ENCODE data around the gene SERINC5.
"Not testable (repeated sequence)": the region's sequence is repeated elsewhere in the genome, so short reads cannot be mapped to it uniquely, and the experiment has no call there.

The SERINC5 gene

GRCh38 chr5:80161165-80161564, 94.7 kb downstream of the SERINC5 start:
- no peak for DNase-seq

- DNase-seq, result no peak
These were observed 95.6 kb downstream of the SERINC5 start for GRCh38 chr5:80160242-80160641.

GRCh38 chr5:80159133-80159815, 96.6 kb downstream of the SERINC5 start:
- no peak for DNase-seq

- DNase-seq, result no peak
These were observed 99.7 kb downstream of the SERINC5 start for GRCh38 chr5:80156156-80156555.

GRCh38 chr5:80154749-80155148, 101.1 kb downstream of the SERINC5 start:
- DNase-seq, result no peak

- DNase-seq, result not testable (repeated sequence)
These were observed 101.6 kb downstream of the SERINC5 start for GRCh38 chr5:80154289-80154688.

- DNase-seq, result no peak
These were observed 102.2 kb downstream of the SERINC5 start for GRCh38 chr5:80153586-80154126.

GRCh38 chr5:80152778-80153177, 103.1 kb downstream of the SERINC5 start:
- no peak for DNase-seq

GRCh38 chr5:80151890-80152289, 104.0 kb downstream of the SERINC5 start:
- DNase-seq, result no peak

GRCh38 chr5:80150731-80151130, 105.1 kb downstream of the SERINC5 start:
- DNase-seq, result no peak

- no peak for DNase-seq
These were observed 106.7 kb downstream of the SERINC5 start for GRCh38 chr5:80149161-80149609.

GRCh38 chr5:80147119-80147815, 108.6 kb downstream of the SERINC5 start:
- DNase-seq, result no peak

- DNase-seq, result no peak
These were observed 109.8 kb downstream of the SERINC5 start for GRCh38 chr5:80146046-80146445.

GRCh38 chr5:80143491-80143890, 112.4 kb downstream of the SERINC5 start:
- DNase-seq, result no peak

GRCh38 chr5:80142996-80143395, 112.9 kb downstream of the SERINC5 start:
- DNase-seq, result no peak

GRCh38 chr5:80141681-80142080, 114.2 kb downstream of the SERINC5 start:
- DNase-seq, result no peak

GRCh38 chr5:80141147-80141671, 114.6 kb downstream of the SERINC5 start:
- DNase-seq, result no peak

GRCh38 chr5:80140496-80140895, 115.4 kb downstream of the SERINC5 start:
- no peak for DNase-seq

- DNase-seq, result no peak
These were observed 116.3 kb downstream of the SERINC5 start for GRCh38 chr5:80139466-80139972.

- no peak for DNase-seq
These were observed 117.4 kb downstream of the SERINC5 start for GRCh38 chr5:80138486-80138885.

GRCh38 chr5:80136798-80137197, 119.0 kb downstream of the SERINC5 start:
- DNase-seq, result not testable (repeated sequence)

GRCh38 chr5:80134876-80135275, 121.0 kb downstream of the SERINC5 start:
- DNase-seq, result no peak

GRCh38 chr5:80129146-80129545, 126.7 kb downstream of the SERINC5 start:
- no peak for DNase-seq

- no peak for DNase-seq
These were observed 127.7 kb downstream of the SERINC5 start for GRCh38 chr5:80128141-80128540.

Measured in activated CD4-positive, CD25-positive, alpha-beta regulatory T cell treated with anti-CD3 and anti-CD28 coated beads, Interleukin-2, amount 50 U/mL, for 72 hours (primary cell).